ENCODE results near the gene CLDN10. TPM values are rescaled to one million over a fixed set of nuclear protein-coding genes. Genes with fewer than 3 reads are reported as not detected.

CLDN10 gene
- total RNA-seq, 1 donor: not detected

DNA sequence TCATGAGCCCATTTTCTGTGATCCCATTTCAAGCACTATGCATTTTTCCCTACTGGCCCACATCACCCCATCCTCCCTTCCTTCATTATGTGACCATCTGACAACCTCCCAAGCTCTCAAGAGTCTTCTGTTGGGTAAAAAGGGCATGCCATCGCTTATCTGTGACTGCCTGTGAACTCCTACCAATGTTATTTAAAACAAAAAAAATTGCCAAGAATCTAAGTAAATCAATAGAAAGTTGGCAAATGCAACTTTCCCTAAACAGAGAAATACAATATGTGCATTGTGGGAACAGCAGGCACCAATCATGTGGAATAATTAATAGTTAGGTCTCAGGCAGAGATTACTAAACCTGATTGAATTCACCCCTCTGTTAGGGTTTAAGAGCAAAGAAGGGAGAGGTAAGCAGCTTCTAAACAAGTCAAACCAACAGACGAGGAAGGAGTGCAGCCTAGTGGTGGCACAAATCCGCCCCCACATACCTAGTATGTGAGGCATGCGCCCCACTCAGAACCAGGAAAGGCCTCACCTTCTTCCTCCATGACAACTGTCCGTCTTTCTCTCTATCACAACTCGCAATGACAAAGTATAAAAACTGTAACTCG, 62.2 kb downstream of the CLDN10 start:
- TF ChIP-seq, protein P1, sequence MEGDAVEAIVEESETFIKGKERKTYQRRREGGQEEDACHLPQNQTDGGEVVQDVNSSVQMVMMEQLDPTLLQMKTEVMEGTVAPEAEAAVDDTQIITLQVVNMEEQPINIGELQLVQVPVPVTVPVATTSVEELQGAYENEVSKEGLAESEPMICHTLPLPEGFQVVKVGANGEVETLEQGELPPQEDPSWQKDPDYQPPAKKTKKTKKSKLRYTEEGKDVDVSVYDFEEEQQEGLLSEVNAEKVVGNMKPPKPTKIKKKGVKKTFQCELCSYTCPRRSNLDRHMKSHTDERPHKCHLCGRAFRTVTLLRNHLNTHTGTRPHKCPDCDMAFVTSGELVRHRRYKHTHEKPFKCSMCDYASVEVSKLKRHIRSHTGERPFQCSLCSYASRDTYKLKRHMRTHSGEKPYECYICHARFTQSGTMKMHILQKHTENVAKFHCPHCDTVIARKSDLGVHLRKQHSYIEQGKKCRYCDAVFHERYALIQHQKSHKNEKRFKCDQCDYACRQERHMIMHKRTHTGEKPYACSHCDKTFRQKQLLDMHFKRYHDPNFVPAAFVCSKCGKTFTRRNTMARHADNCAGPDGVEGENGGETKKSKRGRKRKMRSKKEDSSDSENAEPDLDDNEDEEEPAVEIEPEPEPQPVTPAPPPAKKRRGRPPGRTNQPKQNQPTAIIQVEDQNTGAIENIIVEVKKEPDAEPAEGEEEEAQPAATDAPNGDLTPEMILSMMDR (IDR thresholded peaks at IDR 0.05; ENCODE audit: insufficient read depth, low read depth, low read length): no peak
- DNase-seq (ENCODE audit: low read depth): no peak
- H3K4me3 ChIP-seq (ENCODE audit: low read depth, low read length): no peak overlapping the region

DNA sequence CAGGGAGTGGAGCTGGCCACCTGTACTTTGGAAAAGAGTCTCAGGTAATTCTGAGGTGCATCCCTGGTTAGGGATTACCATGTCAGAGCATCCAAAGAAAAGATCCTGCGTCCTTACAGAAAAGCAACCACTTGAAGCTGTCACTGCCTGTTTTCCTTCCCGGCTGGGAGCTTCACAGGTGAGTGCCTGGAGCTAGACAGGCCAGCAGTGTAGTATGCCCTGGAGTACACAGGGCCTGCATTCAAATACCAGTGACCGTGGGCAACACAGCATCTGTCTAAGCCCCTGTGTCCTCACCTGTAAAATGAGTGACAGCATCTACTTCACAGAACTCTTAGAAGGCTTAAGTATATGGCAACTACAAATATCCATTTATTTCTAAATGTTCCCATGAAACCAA, 63.0 kb downstream of the CLDN10 start:
- no peak overlapping the region for H3K4me3 ChIP-seq (ENCODE audit: low read depth, low read length)
- DNase-seq (ENCODE audit: low read depth): no peak
- TF ChIP-seq, protein P1 (IDR thresholded peaks at IDR 0.05; ENCODE audit: insufficient read depth, low read depth, low read length): no peak

DNA sequence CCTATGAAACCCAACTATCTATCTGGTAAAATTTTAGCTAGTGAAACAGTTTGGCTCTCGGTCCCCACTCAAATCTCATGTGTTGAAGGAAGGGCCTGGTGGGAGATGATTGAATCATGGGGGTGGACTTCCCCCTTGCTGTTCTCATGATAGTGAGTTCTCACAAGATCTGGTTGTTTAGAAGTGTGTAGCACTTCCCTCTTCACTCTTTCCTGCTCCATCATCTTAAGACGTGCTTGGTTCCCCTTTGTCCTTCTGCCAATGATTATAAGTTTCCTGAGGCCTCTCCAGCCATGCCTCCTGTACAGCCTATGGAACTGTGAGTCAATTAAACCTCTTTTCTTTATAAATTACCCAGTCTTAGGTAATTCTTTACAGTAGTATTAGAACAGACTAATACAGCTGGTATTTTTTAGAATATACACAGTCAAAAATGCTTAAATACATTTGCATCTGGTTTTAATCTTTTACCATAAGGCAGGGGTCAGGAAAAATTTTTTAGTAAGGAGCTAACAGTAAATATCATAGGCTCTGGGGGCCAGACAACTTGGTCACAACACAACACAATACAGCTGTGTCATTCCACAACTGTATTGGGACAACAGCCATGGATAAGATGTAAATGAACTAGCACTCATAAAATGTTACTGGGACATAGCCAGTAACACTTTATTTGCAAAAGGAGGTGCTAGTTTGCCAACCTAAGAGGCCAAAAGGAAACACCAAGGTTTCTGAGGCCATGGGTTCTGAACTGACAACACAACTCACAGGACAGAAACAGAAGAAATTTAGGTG, 67.7 kb downstream of the CLDN10 start:
- H3K4me3 ChIP-seq (ENCODE audit: low read depth, low read length): no peak overlapping the region
- TF ChIP-seq, protein P1 (IDR thresholded peaks at IDR 0.05; ENCODE audit: insufficient read depth, low read depth, low read length): no peak
- no peak for DNase-seq (ENCODE audit: low read depth)

DNA sequence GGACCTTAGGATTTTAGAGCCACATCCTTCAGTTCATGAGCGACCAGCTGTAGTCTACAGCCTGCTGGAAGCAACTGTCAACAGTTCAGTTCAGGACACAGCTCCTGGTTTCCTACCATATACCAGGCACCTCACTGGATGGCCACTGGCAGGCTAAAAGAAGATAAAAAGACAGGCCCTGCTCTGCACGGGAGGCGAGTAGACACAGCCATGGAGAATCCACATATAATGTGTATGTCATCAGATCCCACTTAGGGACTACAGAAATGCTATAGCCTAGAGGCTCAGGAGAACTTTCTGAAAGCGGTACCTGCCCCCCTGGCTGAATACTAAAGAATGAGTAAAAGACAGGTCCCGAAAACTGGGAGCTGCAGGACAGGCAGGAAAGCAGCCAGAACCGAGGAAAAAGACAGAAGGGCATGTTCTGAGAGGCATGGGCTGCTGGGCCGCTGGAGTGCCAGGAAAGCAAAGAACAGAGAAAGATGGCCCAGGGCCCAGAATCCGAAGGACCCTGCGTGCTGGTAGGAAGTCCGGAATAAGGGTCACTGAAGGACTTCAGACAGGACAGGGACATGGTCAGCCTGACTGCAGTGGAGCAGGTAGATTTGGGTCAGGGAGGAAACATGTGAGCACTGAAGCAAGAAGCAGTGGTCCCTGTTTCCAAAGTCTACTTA, 68.4 kb downstream of the CLDN10 start:
- H3K4me3 ChIP-seq (ENCODE audit: low read depth, low read length): no peak overlapping the region
- DNase-seq (ENCODE audit: low read depth): no peak
- TF ChIP-seq, protein P1 (IDR thresholded peaks at IDR 0.05; ENCODE audit: insufficient read depth, low read depth, low read length): no peak

GRCh38 chr13:95623141-95623540, 70.6 kb downstream of the CLDN10 start:
- DNase-seq (ENCODE audit: low read depth): no peak
- TF ChIP-seq, protein P1 (IDR thresholded peaks at IDR 0.05; ENCODE audit: insufficient read depth, low read depth, low read length): no peak
- no peak overlapping the region for H3K4me3 ChIP-seq (ENCODE audit: low read depth, low read length)

- DNase-seq (ENCODE audit: low read depth): peak; percentile 72
- TF ChIP-seq, protein P1 (IDR thresholded peaks at IDR 0.05; ENCODE audit: insufficient read depth, low read depth, low read length): peak; percentile 69
- H3K4me3 ChIP-seq (ENCODE audit: low read depth, low read length): no peak overlapping the region
These were observed 71.5 kb downstream of the CLDN10 start for GRCh38 chr13:95624020-95624419.
